Calu3 (cell line): ENCODE results near the gene KLHL21. TPM values are rescaled to one million over a fixed set of nuclear protein-coding genes. Genes with fewer than 3 reads are reported as not detected.

Experiments used
- BruUV-seq: library from RNA; stranded (reverse); fragments of 400-500 nt; replicated peaks from 2 replicates; lab custom pipeline; 2021; lab: Mats Ljungman, UMichigan
- CTCF ChIA-PET: fragments of 300-600 bp; sonication (Branson Sonifier 250); formaldehyde crosslinking; loops from one replicate; lab custom pipeline; 2022; ENCODE audit warnings: antibody characterized with exemption; lab: Charles Lee
- DNase-seq: peaks from one replicate; pipeline ENCODE4 v3.0.0; 2022
- H3K27ac Mint-ChIP-seq: one replicate; pipeline ENCODE4 v1.8.0; 2022; ENCODE audit warnings: mixed read lengths; ENCODE audit not compliant: unreplicated experiment
- H3K27me3 Mint-ChIP-seq: one replicate; pipeline ENCODE4 v1.8.0; 2022; ENCODE audit warnings: mixed read lengths; ENCODE audit not compliant: unreplicated experiment
- H3K36me3 Mint-ChIP-seq: one replicate; pipeline ENCODE4 v1.8.0; 2022; ENCODE audit warnings: mild to moderate bottlenecking, moderate library complexity, mixed read lengths; ENCODE audit not compliant: insufficient read depth, unreplicated experiment
- H3K4me1 Mint-ChIP-seq: one replicate; pipeline ENCODE4 v1.8.0; 2022; ENCODE audit warnings: mild to moderate bottlenecking, low read depth, mixed read lengths; ENCODE audit not compliant: unreplicated experiment
- H3K4me3 Mint-ChIP-seq: one replicate; pipeline ENCODE4 v1.8.0; 2022; ENCODE audit warnings: mild to moderate bottlenecking, low read depth, moderate library complexity, mixed read lengths; ENCODE audit not compliant: unreplicated experiment
- H3K9me3 Mint-ChIP-seq: one replicate; pipeline ENCODE4 v1.8.0; 2022; ENCODE audit warnings: low read depth, mixed read lengths; ENCODE audit not compliant: unreplicated experiment
- CTCF ChIP-seq: fragments of 200-600 bp; IDR thresholded peaks from one replicate; pipeline ENCODE4 v1.8.0; 2022; ENCODE audit warnings: antibody characterized with exemption; ENCODE audit not compliant: unreplicated experiment
- intact Hi-C: fragments of 100-400 bp; cut with micrococcal nuclease; formaldehyde crosslinking; loops from one replicate; pipeline ENCODE4 v1.10.0; 2022; ENCODE audit not compliant: unreplicated experiment
- total RNA-seq: library from RNA; stranded (reverse); gene quantifications from 2 replicates; pipeline ENCODE4 v1.2.3, GENCODE V29; 2022

Gene KLHL21
- total RNA-seq, 1 experiment from 2014 or later = 21.8 TPM

- Mint-ChIP-seq H3K4me3 (peak overlapping the region; percentile 77), H3K27me3 (no peaks in the 10 kb centered on the region), H3K9me3 (no peaks in the 10 kb centered on the region), H3K36me3 (peaks cover 44% of the 10 kb centered on the region), H3K27ac (no peak overlapping the region), H3K4me1 (no peaks in the 10 kb centered on the region)
- DNase-seq = no peak
- CTCF ChIA-PET = no interaction called here
- BruUV-seq = no TSS peak
- intact Hi-C loops = no loop called here
- no peak for TF ChIP-seq CTCF
Measured at GRCh38 chr1:6627841-6628545, 25.3 kb upstream of the KLHL21 start.

DNA sequence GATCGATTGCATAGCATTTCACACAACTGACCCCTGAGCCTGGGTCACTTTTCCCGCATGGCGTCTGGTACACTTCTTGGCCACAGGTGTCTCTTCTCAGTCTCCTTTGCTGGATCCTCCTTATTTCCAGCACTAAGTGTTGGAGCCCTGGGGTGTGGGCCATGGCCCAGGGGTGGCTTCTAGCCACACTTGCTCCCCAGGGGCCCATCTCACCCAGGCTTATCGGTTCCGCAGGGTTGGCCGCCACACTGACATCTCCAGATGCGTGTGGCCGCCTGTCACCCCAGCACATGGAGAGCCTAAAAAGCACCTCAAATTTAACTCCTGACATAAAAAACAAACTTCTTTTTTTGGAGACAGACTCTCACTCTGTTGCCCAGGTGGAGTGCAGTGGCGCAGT is 24.4 kb upstream of the KLHL21 start:
- Mint-ChIP-seq H3K27me3 (no peaks in the 10 kb centered on the region), H3K36me3 (peaks cover 37% of the 10 kb centered on the region), H3K9me3 (no peaks in the 10 kb centered on the region), H3K4me1 (no peaks in the 10 kb centered on the region), H3K27ac (no peak overlapping the region), H3K4me3 (peak overlapping the region; percentile 77)
- intact Hi-C loops = no loop called here
- TF ChIP-seq CTCF = no peak
- no TSS peak for BruUV-seq
- DNase-seq = no peak
- CTCF ChIA-PET = no interaction called here

DNA sequence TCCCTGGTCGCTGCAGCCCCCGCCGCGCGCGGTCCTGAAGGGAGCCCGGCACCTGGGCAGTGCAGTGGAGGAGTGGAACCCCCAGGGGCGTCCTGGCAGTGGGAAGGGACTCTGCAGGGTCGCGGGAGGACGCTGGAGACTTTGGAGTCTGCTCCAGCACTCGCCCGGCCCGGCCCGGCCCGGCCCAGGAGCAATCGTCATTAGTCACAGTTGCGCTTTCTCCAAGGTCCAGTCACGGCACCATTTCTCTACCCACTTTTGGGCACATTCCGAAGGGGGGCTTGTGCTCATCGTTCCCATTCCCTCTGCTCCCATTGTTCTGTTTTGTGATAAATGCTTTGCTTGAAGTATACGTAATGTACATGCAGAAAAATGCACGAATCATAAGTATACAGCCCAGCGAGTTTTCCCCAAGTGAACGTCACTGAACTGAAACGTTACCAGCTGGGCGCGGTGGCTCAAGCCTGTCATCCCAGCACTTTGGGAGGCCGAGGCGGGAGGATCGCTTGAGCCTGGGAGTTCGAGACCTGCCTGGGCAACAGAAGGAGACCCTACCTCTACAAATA is 23.0 kb upstream of the KLHL21 start:
- H3K4me3 Mint-ChIP-seq = peak overlapping the region; percentile 77
- H3K27me3 Mint-ChIP-seq = no peaks in the 10 kb centered on the region
- intact Hi-C loops = no loop called here
- CTCF ChIA-PET = no interaction called here
- H3K36me3 Mint-ChIP-seq = peaks cover 38% of the 10 kb centered on the region
- TF ChIP-seq CTCF = no peak
- BruUV-seq = no TSS peak
- no peak for DNase-seq
- H3K27ac Mint-ChIP-seq = peak overlapping the region; percentile 63
- H3K4me1 Mint-ChIP-seq = no peaks in the 10 kb centered on the region
- no peaks in the 10 kb centered on the region for H3K9me3 Mint-ChIP-seq

GRCh38 chr1:6624710-6625583 is 22.3 kb upstream of the KLHL21 start, which contains the start of gene THAP3:
THAP3 (plus strand) TSS chr1:6624868; CDS start chr1:6625219, 351 bp downstream.
- TF ChIP-seq CTCF = no peak
- H3K36me3 Mint-ChIP-seq = peaks cover 42% of the 10 kb centered on the region
- intact Hi-C loops = no loop called here
- CTCF ChIA-PET = no interaction called here
- H3K4me1 Mint-ChIP-seq = no peaks in the 10 kb centered on the region
- no TSS peak for BruUV-seq
- peak; percentile 82 for DNase-seq
- peak within 1 kb of the TSS; percentile 77 for H3K4me3 Mint-ChIP-seq
- no peaks in the 10 kb centered on the region for H3K27me3 Mint-ChIP-seq
- peak within 1 kb of the TSS; percentile 63 for H3K27ac Mint-ChIP-seq
- no peaks in the 10 kb centered on the region for H3K9me3 Mint-ChIP-seq
